B cell (primary cell): ENCODE results near the gene CCNF. TPM values are rescaled to one million over a fixed set of nuclear protein-coding genes. Genes with fewer than 3 reads are reported as not detected.
"Not testable (repeated sequence)": the region's sequence is repeated elsewhere in the genome, so short reads cannot be mapped to it uniquely, and the experiment has no call there.

Experiments used
- ATAC-seq: fragments of 200-7000 bp; cut with Tn5 transposase; one replicate; pipeline ENCODE4 v1.10.0; 2021; ENCODE audit warnings: low read depth, mild to moderate bottlenecking, moderate number of reproducible peaks, moderate library complexity
- CTCF ChIA-PET: fragments of 350-600 bp; sonication (Branson Sonifier 250); formaldehyde crosslinking; loops from one replicate; lab custom pipeline; 2021; ENCODE audit warnings: antibody characterized with exemption, inconsistent platforms; lab: Charles Lee
- POLR2A ChIA-PET: fragments of 350-600 bp; sonication (Branson Sonifier 250); formaldehyde crosslinking; loops from one replicate; lab custom pipeline; 2021; ENCODE audit warnings: antibody characterized with exemption; lab: Charles Lee
- DNase-seq: peaks from one replicate; pipeline ENCODE4 v3.0.0; 2013
- H2AFZ ChIP-seq: 2 replicates; pipeline ENCODE4 v1.6.1; 2012; ENCODE audit warnings: mild to moderate bottlenecking, low read depth, low read length; ENCODE audit not compliant: insufficient read depth, poor library complexity, severe bottlenecking
- H3K27ac ChIP-seq, 2 donors: 1 replicate in 1 of 2; 2 replicates in 1 of 2; pipeline ENCODE4 v1.5.1; 2012 to 2013; ENCODE audit warnings: low read length in 2 of 2, mild to moderate bottlenecking in 2 of 2, moderate library complexity in 1 of 2
- H3K27me3 ChIP-seq, 4 experiments: fragments of 200-600 bp in 1 of 4; sonication (generic) in 1 of 4; replicated peaks in 1 of 4; 1 replicate in 2 of 4; 2 replicates in 2 of 4; pipeline versions ENCODE4 v1.6.1 to v1.7.0; 2013 to 2016; ENCODE audit warnings: low read length in 3 of 4, mild to moderate bottlenecking in 2 of 4, mixed read lengths in 1 of 4, moderate library complexity in 1 of 4; ENCODE audit not compliant: insufficient read depth in 4 of 4, control insufficient read depth in 3 of 4; ENCODE audit errors: control extremely low read depth in 1 of 4
- H3K36me3 ChIP-seq, 2 experiments: replicated peaks in 1 of 2; 1 replicate in 1 of 2; 2 replicates in 1 of 2; pipeline versions ENCODE4 v1.6.1 to v1.7.1; 2013; ENCODE audit warnings: low read length in 1 of 2; ENCODE audit not compliant: insufficient read depth in 2 of 2, control insufficient read depth in 1 of 2; ENCODE audit errors: control extremely low read depth in 1 of 2, extremely low read depth in 1 of 2
- H3K4me1 ChIP-seq, 2 donors: fragments of 200-600 bp in 1 of 2; sonication (generic) in 1 of 2; 1 replicate in 1 of 2; 2 replicates in 1 of 2; pipeline versions ENCODE4 v1.5.1 to v1.6.1; 2013 to 2017; ENCODE audit warnings: low read length in 2 of 2; ENCODE audit not compliant: control insufficient read depth in 2 of 2, insufficient read depth in 2 of 2
- H3K4me2 ChIP-seq: replicated peaks from 2 replicates; pipeline ENCODE3; 2012; ENCODE audit warnings: mild to moderate bottlenecking, low read depth, low read length; ENCODE audit not compliant: poor library complexity, severe bottlenecking
- H3K4me3 ChIP-seq, 5 experiments: fragments of 200-600 bp in 1 of 5; sonication (generic) in 1 of 5; 1 replicate in 3 of 5; 2 replicates in 2 of 5; pipeline versions ENCODE4 v1.5.1 to v1.7.0; 2011 to 2016; ENCODE audit warnings: low read length in 4 of 5, mild to moderate bottlenecking in 4 of 5, low read depth in 2 of 5, control low read depth in 1 of 5, moderate library complexity in 1 of 5; ENCODE audit not compliant: insufficient read depth in 1 of 5; ENCODE audit errors: control extremely low read depth in 1 of 5, extremely low read depth in 1 of 5
- H3K79me2 ChIP-seq: fragments of 200-600 bp; sonication (generic); one replicate; pipeline ENCODE4 v1.6.0; 2016; ENCODE audit warnings: low read length; ENCODE audit not compliant: control insufficient read depth, insufficient read depth
- H3K9ac ChIP-seq: fragments of 200-600 bp; sonication (generic); 2 replicates; pipeline ENCODE4 v1.6.1; 2017; ENCODE audit warnings: mild to moderate bottlenecking, low read length, moderate library complexity
- H3K9me3 ChIP-seq, 3 donors: one replicate each; pipeline versions ENCODE4 v1.6.1 to v1.7.1; 2013; ENCODE audit warnings: low read length in 2 of 3; ENCODE audit not compliant: control insufficient read depth in 2 of 3, insufficient read depth in 1 of 3; ENCODE audit errors: control extremely low read depth in 1 of 3
- H4K20me1 ChIP-seq: 2 replicates; pipeline ENCODE4 v1.6.0; 2012; ENCODE audit warnings: mild to moderate bottlenecking, low read length; ENCODE audit not compliant: insufficient read depth, control insufficient read depth, poor library complexity, severe bottlenecking
- H3K27ac Mint-ChIP-seq: one replicate; pipeline ENCODE4 v1.8.0; 2021; ENCODE audit warnings: mixed read lengths
- H3K27me3 Mint-ChIP-seq: one replicate; pipeline ENCODE4 v1.8.0; 2021; ENCODE audit warnings: mixed read lengths
- H3K4me1 Mint-ChIP-seq: one replicate; pipeline ENCODE4 v1.8.0; 2021; ENCODE audit warnings: mixed read lengths
- H3K4me3 Mint-ChIP-seq: one replicate; pipeline ENCODE4 v1.8.0; 2021; ENCODE audit warnings: mixed read lengths
- H3K9me3 Mint-ChIP-seq: one replicate; pipeline ENCODE4 v1.8.0; 2022; ENCODE audit warnings: mixed read lengths; ENCODE audit not compliant: insufficient read depth
- CTCF ChIP-seq: fragments of 200-600 bp; IDR thresholded peaks from one replicate; pipeline ENCODE4 v1.8.0; 2022; ENCODE audit warnings: antibody characterized with exemption, mild to moderate bottlenecking
- EZH2 ChIP-seq: IDR thresholded peaks from 2 replicates; pipeline ENCODE4 v1.6.1; 2012; ENCODE audit warnings: borderline replicate concordance, low read depth, mild to moderate bottlenecking, moderate library complexity, low read length; ENCODE audit not compliant: insufficient read depth, poor library complexity, severe bottlenecking
- WGBS: methylation state at CpG from one replicate; pipeline ENCODE4 v1.1.5; 2013; ENCODE audit warnings: missing lambda C conversion rate; ENCODE audit not compliant: insufficient coverage; 5-methylcytosine and 5-hydroxymethylcytosine counted together
- intact Hi-C: fragments of 100-400 bp; cut with micrococcal nuclease; formaldehyde crosslinking; loops from one replicate; pipeline ENCODE4 v1.10.0; 2022
- polyA plus RNA-seq: library from polyadenylated mRNA; depleted of rRNA; stranded (reverse); fragments of >200 nt; gene quantifications from 2 replicates; pipeline ENCODE4 v1.2.3, GENCODE V29; 2012
- total RNA-seq, 2 donors: library from RNA; stranded (reverse); fragments of 120-200 nt in 1 of 2; gene quantifications; 1 replicate in 1 of 2; 2 replicates in 1 of 2; pipeline versions ENCODE4 v1.2.3 to v1.2.4, GENCODE V29; 2013 to 2022

CCNF gene
- total and polyA plus RNA-seq, 2 donors (not counting 1 experiment from before 2014, with no cell fraction given): 3.2 to 5.3 TPM

- Mint-ChIP-seq H3K27me3 (no peaks in the 10 kb centered on the region), H3K9me3 (no peaks in the 10 kb centered on the region), H3K4me3 (no peak overlapping the region), H3K27ac (no peak overlapping the region), H3K4me1 (peaks cover 12% of the 10 kb centered on the region)
- POLR2A ChIA-PET: no interaction called here
- H3K4me1 ChIP-seq: peaks cover 9 to 17% of the 10 kb centered on the region in 2 donors
- ATAC-seq (no peak), DNase-seq (no peak)
- H2AFZ ChIP-seq: no peak overlapping the region
- intact Hi-C loops: no loop called here
- no peak for TF ChIP-seq EZH2
- no peak for TF ChIP-seq CTCF
- H3K4me2 ChIP-seq: no peak overlapping the region
- 96% methylated on average over 14 of the region's 15 CpGs for whole genome bisulfite sequencing
- no peak overlapping the region for H3K27ac ChIP-seq
- H3K4me3 ChIP-seq: no peak overlapping the region
- CTCF ChIA-PET: interaction anchor here (1.1 to 1.5 kb wide), 2 partner anchors 10 to 238 kb away, joined by 3 to 4 read pairs; no protein-coding TSS in a partner anchor
- no peaks in the 10 kb centered on the region for H3K9me3 ChIP-seq
- H3K9ac ChIP-seq: no peak overlapping the region
- peaks cover 0 to 18% of the 10 kb centered on the region in 2 experiments for H3K36me3 ChIP-seq
- H4K20me1 ChIP-seq: no peaks in the 10 kb centered on the region
- H3K79me2 ChIP-seq: peaks cover 17% of the 10 kb centered on the region
- no peaks in the 10 kb centered on the region for H3K27me3 ChIP-seq
Observed at GRCh38 chr16:2432801-2433505, 3.7 kb downstream of the CCNF start.

- H3K4me2 ChIP-seq, H2AFZ ChIP-seq, ATAC-seq, H3K27ac Mint-ChIP-seq, H3K4me3 Mint-ChIP-seq, H4K20me1 ChIP-seq, H3K27ac ChIP-seq, H3K9ac ChIP-seq, intact Hi-C loops, DNase-seq, CTCF ChIA-PET, H3K4me3 ChIP-seq, H3K27me3 Mint-ChIP-seq, H3K27me3 ChIP-seq, H3K9me3 Mint-ChIP-seq, H3K9me3 ChIP-seq: not testable (repeated sequence)
- WGBS: no CpG with 5 or more reads among the region's 4 CpGs
- POLR2A ChIA-PET: interaction anchor here (0.7 kb wide), 1 partner anchor 34 kb away, joined by 3 read pairs; no protein-coding TSS in a partner anchor
- peaks cover 11% of the 10 kb centered on the region for H3K79me2 ChIP-seq
- peaks cover 14% of the 10 kb centered on the region for H3K4me1 Mint-ChIP-seq
- peaks cover 11 to 12% of the 10 kb centered on the region in 2 donors for H3K4me1 ChIP-seq
- H3K36me3 ChIP-seq: peaks cover 0 to 18% of the 10 kb centered on the region in 2 experiments
Observed at GRCh38 chr16:2435236-2435635, 6.0 kb downstream of the CCNF start.
